ENCODE data around the gene HS3ST1.

Gene HS3ST1

DNA sequence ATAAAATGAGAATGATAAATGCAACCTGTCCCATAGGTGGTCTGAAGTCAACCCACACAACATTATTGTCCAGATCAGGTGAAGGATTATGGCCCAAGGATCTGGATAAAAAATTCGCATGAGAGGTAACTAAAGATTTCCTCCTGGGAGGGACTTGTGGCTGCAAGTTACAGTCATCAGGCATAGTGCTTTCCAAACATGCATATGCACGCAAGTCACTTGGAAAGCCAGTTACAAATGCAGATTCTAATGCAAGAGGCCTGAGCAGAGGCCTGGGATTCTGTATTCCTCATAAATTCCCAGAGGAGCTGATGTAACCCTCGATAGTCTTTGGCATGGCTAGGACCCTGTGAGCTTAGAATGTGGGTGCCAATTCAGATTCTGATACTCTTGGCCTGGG, 21.1 kb downstream of the HS3ST1 start:
- no peak overlapping the region for H3K9ac ChIP-seq
- H3K4me3 ChIP-seq (ENCODE audit: low read depth, low read length): no peak overlapping the region
- H3K9me3 ChIP-seq (ENCODE audit: control insufficient read depth, low read length): no peaks in the 10 kb centered on the region
- no peak overlapping the region for H2AFZ ChIP-seq
- H3K27ac ChIP-seq: no peak overlapping the region
- H3K4me1 ChIP-seq: no peaks in the 10 kb centered on the region
- no peak overlapping the region for H3K4me2 ChIP-seq (ENCODE audit: low read length)
- no peaks in the 10 kb centered on the region for H3K36me3 ChIP-seq (ENCODE audit: control insufficient read depth, insufficient read depth, low read length)
- H3K79me2 ChIP-seq: no peaks in the 10 kb centered on the region
- H3K27me3 ChIP-seq (ENCODE audit: control insufficient read depth, insufficient read depth, low read length): no peaks in the 10 kb centered on the region
- TF ChIP-seq, protein P1, sequence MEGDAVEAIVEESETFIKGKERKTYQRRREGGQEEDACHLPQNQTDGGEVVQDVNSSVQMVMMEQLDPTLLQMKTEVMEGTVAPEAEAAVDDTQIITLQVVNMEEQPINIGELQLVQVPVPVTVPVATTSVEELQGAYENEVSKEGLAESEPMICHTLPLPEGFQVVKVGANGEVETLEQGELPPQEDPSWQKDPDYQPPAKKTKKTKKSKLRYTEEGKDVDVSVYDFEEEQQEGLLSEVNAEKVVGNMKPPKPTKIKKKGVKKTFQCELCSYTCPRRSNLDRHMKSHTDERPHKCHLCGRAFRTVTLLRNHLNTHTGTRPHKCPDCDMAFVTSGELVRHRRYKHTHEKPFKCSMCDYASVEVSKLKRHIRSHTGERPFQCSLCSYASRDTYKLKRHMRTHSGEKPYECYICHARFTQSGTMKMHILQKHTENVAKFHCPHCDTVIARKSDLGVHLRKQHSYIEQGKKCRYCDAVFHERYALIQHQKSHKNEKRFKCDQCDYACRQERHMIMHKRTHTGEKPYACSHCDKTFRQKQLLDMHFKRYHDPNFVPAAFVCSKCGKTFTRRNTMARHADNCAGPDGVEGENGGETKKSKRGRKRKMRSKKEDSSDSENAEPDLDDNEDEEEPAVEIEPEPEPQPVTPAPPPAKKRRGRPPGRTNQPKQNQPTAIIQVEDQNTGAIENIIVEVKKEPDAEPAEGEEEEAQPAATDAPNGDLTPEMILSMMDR (IDR thresholded peaks at IDR 0.05): no peak

DNA sequence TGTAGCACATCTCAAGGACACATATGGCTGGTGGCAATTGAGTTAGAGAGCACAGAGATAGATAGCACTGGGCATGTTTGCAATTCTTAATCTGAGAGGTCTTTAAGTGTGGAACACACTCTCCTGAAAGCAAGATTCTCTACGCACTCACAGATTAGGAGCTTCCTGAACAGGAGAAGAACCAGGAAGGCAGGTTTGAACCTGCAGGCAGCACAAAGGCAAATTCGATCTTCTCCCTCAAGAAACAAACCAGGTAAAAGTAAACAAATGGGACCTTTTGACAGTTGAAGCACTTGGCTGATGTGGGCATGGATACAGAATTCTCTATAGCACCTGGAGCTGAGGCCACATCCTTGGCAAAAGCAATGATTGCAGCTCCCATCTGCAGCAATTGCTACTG, 24.3 kb downstream of the HS3ST1 start:
- TF ChIP-seq, protein P1 (IDR thresholded peaks at IDR 0.05): no peak
- Histone ChIP-seq H3K27ac (no peak overlapping the region), H3K4me2 (ENCODE audit: low read length) (no peak overlapping the region), H3K4me1 (no peaks in the 10 kb centered on the region), H2AFZ (no peak overlapping the region), H3K79me2 (no peaks in the 10 kb centered on the region), H3K4me3 (ENCODE audit: low read depth, low read length) (no peak overlapping the region), H3K9ac (no peak overlapping the region), H3K27me3 (ENCODE audit: control insufficient read depth, insufficient read depth, low read length) (no peaks in the 10 kb centered on the region), H3K9me3 (ENCODE audit: control insufficient read depth, low read length) (no peaks in the 10 kb centered on the region), H3K36me3 (ENCODE audit: control insufficient read depth, insufficient read depth, low read length) (no peaks in the 10 kb centered on the region)

DNA sequence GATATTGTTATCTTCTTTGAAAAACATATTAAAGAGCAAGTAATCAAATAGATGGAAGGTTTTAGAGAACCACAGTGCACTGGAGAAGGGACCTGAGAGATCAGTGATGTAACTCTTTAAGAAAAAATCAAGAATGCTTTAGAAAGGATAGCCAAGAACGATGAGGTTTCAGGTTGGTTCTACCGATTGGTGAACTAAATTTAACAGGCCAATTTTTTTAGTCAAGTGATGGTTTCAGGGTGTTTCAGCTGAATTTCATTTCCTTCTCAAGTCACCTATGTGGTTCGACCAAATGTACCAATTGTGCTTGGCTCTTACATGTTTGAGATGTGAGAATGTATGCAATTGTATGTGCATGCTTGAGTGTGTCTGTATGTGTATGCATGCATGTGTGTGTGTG, 26.5 kb downstream of the HS3ST1 start:
- no peak overlapping the region for H3K27ac ChIP-seq
- no peaks in the 10 kb centered on the region for H3K36me3 ChIP-seq (ENCODE audit: control insufficient read depth, insufficient read depth, low read length)
- TF ChIP-seq, protein P1 (IDR thresholded peaks at IDR 0.05): no peak
- no peaks in the 10 kb centered on the region for H3K79me2 ChIP-seq
- no peaks in the 10 kb centered on the region for H3K27me3 ChIP-seq (ENCODE audit: control insufficient read depth, insufficient read depth, low read length)
- H3K9ac ChIP-seq: no peak overlapping the region
- H3K4me2 ChIP-seq (ENCODE audit: low read length): no peak overlapping the region
- H3K4me3 ChIP-seq (ENCODE audit: low read depth, low read length): no peak overlapping the region
- H2AFZ ChIP-seq: no peak overlapping the region
- no peaks in the 10 kb centered on the region for H3K9me3 ChIP-seq (ENCODE audit: control insufficient read depth, low read length)
- H3K4me1 ChIP-seq: no peaks in the 10 kb centered on the region

DNA sequence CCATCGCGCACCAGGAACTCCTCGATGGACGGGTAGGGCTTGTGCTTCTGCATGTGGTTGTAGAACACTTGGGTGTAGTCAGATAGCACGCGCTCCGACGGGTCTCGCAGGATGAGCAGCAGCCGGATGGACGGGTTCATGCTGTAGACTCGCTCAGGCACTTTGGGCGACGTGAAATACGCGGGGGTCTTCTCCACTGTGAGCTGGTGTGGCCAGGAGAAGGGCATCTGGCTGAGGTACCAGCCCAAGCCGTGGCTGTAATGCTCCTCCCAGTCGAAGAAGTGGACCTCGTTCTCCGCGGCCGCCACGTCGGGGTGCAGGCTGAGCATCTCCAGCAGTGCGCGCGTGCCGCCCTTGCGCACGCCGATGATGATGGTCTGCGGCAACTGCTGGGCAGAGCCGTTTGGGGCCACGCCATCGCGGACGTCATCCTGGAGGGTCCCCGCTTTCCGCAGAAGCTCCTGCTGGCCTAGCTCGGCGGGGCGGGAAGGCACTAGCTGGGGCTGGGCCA, 29.2 kb downstream of the HS3ST1 start:
- no peaks in the 10 kb centered on the region for H3K36me3 ChIP-seq (ENCODE audit: control insufficient read depth, insufficient read depth, low read length)
- H2AFZ ChIP-seq: no peak overlapping the region
- TF ChIP-seq, protein P1 (IDR thresholded peaks at IDR 0.05): no peak
- H3K27ac ChIP-seq: no peak overlapping the region
- H3K9me3 ChIP-seq (ENCODE audit: control insufficient read depth, low read length): no peaks in the 10 kb centered on the region
- no peaks in the 10 kb centered on the region for H3K79me2 ChIP-seq
- H3K27me3 ChIP-seq (ENCODE audit: control insufficient read depth, insufficient read depth, low read length): no peaks in the 10 kb centered on the region
- H3K4me2 ChIP-seq (ENCODE audit: low read length): no peak overlapping the region
- H3K4me3 ChIP-seq (ENCODE audit: low read depth, low read length): no peak overlapping the region
- no peak overlapping the region for H3K9ac ChIP-seq
- H3K4me1 ChIP-seq: no peaks in the 10 kb centered on the region

DNA sequence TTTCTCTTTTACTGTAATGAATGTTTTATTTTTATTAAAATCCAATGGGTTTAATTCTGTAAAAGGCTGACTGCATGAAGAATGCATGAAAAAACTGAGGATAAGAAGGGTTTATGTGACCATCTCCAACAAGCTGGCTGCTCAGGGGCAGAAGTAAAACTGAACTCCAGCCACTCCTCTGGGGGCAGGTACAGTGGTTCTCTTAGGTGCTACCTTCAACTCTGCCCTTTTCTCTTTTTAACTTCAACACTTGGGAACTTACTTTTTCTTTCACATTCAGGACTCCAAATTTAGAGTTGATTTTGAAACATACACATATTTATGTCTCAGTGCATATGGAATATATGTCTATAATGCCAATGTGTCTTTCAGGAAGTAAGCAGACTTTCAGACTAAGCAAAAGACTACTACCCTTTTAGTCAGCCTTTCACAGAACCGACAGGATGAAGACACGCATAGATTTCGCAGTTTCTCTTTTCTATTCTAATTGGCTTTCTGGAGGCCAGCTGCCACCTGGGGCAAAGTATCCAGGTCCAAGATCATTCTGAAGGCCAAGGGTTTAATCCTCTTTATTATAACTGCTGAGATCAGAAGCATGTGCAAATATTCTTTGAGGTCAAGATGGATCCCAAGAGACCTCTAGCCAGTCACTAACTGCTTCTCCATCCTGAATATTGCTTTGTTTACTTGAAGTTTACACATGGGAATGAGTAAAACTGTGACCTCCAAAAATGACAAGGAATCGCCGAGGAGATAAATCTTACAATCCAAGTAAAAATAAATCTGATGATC, 30.7 kb downstream of the HS3ST1 start:
- Histone ChIP-seq H3K4me3 (ENCODE audit: low read depth, low read length) (no peak overlapping the region), H3K4me2 (ENCODE audit: low read length) (no peak overlapping the region), H3K27me3 (ENCODE audit: control insufficient read depth, insufficient read depth, low read length) (no peaks in the 10 kb centered on the region), H3K36me3 (ENCODE audit: control insufficient read depth, insufficient read depth, low read length) (no peaks in the 10 kb centered on the region), H3K79me2 (no peaks in the 10 kb centered on the region), H3K27ac (no peak overlapping the region), H2AFZ (no peak overlapping the region), H3K9ac (no peak overlapping the region), H3K9me3 (ENCODE audit: control insufficient read depth, low read length) (no peaks in the 10 kb centered on the region), H3K4me1 (no peaks in the 10 kb centered on the region)
- TF ChIP-seq, protein P1 (IDR thresholded peaks at IDR 0.05): no peak
